Mesendoderm (in vitro differentiated cells): ENCODE data around the gene SLC35G3. TPM values are rescaled to one million over a fixed set of nuclear protein-coding genes. Genes with fewer than 3 reads are reported as not detected.
A peak's percentile ranks its signal among the peaks of the same experiment; 100 is the strongest.
"Not testable (repeated sequence)": the region's sequence is repeated elsewhere in the genome, so short reads cannot be mapped to it uniquely, and the experiment has no call there.

Experiments
- DNase-seq: peaks from one replicate; pipeline ENCODE4 v3.0.0; 2013
- H2AK5ac ChIP-seq: 2 replicates; pipeline ENCODE4 v1.6.1; 2013; ENCODE audit warnings: low read length, inconsistent platforms
- H2BK120ac ChIP-seq: 2 replicates; pipeline ENCODE4 v1.6.1; 2013; ENCODE audit warnings: low read depth, mild to moderate bottlenecking, low read length, moderate library complexity, mixed read lengths
- H2BK15ac ChIP-seq: replicated peaks from 2 replicates; pipeline ENCODE4 v1.6.1; 2013; ENCODE audit warnings: low read depth, mild to moderate bottlenecking, moderate library complexity
- H2BK5ac ChIP-seq: 2 replicates; pipeline ENCODE4 v1.6.1; 2013; ENCODE audit warnings: low read length, inconsistent platforms
- H3K18ac ChIP-seq: 2 replicates; pipeline ENCODE4 v1.6.1; 2013; ENCODE audit warnings: mild to moderate bottlenecking, low read length, mixed read lengths
- H3K23ac ChIP-seq: one replicate; pipeline ENCODE4 v1.6.1; 2013; ENCODE audit warnings: low read length
- H3K27ac ChIP-seq: 2 replicates; pipeline ENCODE4 v1.5.1; 2013; ENCODE audit warnings: low read depth, mild to moderate bottlenecking, inconsistent platforms, low read length, moderate library complexity
- H3K27me3 ChIP-seq: 2 replicates; pipeline ENCODE4 v1.6.1; 2013; ENCODE audit warnings: low read length, control low read depth, mild to moderate bottlenecking, inconsistent platforms; ENCODE audit not compliant: insufficient read depth, poor library complexity
- H3K36me3 ChIP-seq: 2 replicates; pipeline ENCODE4 v1.6.1; 2013; ENCODE audit warnings: low read length, inconsistent platforms; ENCODE audit not compliant: control insufficient read depth, insufficient read depth
- H3K4ac ChIP-seq: one replicate; pipeline ENCODE4 v1.6.1; 2013; ENCODE audit warnings: low read depth, mild to moderate bottlenecking, low read length, moderate library complexity
- H3K4me1 ChIP-seq: 2 replicates; pipeline ENCODE4 v1.6.1; 2013; ENCODE audit warnings: low read depth, low read length, inconsistent platforms; ENCODE audit not compliant: control insufficient read depth
- H3K4me2 ChIP-seq: 2 replicates; pipeline ENCODE4 v1.6.1; 2013; ENCODE audit warnings: low read length
- H3K4me3 ChIP-seq: 2 replicates; pipeline ENCODE4 v1.5.1; 2013; ENCODE audit warnings: mild to moderate bottlenecking, low read length
- H3K56ac ChIP-seq: one replicate; pipeline ENCODE4 v1.6.1; 2013; ENCODE audit warnings: low read length
- H3K79me1 ChIP-seq: 2 replicates; pipeline ENCODE4 v1.6.1; 2013; ENCODE audit warnings: low read length, inconsistent platforms
- H3K79me2 ChIP-seq: 2 replicates; pipeline ENCODE4 v1.6.1; 2013; ENCODE audit warnings: mild to moderate bottlenecking, low read length; ENCODE audit not compliant: control insufficient read depth, insufficient read depth
- H3K9ac ChIP-seq: 2 replicates; pipeline ENCODE4 v1.6.1; 2013; ENCODE audit warnings: low read length, inconsistent platforms
- H4K5ac ChIP-seq: one replicate; pipeline ENCODE4 v1.6.1; 2013; ENCODE audit warnings: low read length
- H4K8ac ChIP-seq: one replicate; pipeline ENCODE4 v1.6.1; 2013; ENCODE audit warnings: low read depth, mild to moderate bottlenecking, control low read depth, low read length, moderate library complexity
- WGBS: extraction: QIAGEN DNeasy Blood & Tissue Kit; methylation state at CpG from one replicate; pipeline ENCODE4 v1.1.7; 2013; ENCODE audit warnings: low lambda C conversion rate, missing lambda C conversion rate; ENCODE audit not compliant: insufficient coverage; ENCODE audit errors: extremely low coverage; 5-methylcytosine and 5-hydroxymethylcytosine counted together
- polyA plus RNA-seq, 2 experiments: library from polyadenylated mRNA; stranded (reverse); fragments of 200-250 nt; gene quantifications; one replicate each; pipeline ENCODE4 v1.2.3, GENCODE V29; 2013

Gene SLC35G3
- not detected for polyA plus RNA-seq (2013, experiment 1 of 2)
- polyA plus RNA-seq (2013, experiment 2 of 2): not detected

GRCh38 chr17:35194001-35194400, at the start of gene SLC35G3:
TSS of gene SLC35G3 (minus strand) at chr17:35194393. CDS start at chr17:35194307, 86 bp downstream.
- not testable (repeated sequence) for H3K4me3 ChIP-seq

DNA sequence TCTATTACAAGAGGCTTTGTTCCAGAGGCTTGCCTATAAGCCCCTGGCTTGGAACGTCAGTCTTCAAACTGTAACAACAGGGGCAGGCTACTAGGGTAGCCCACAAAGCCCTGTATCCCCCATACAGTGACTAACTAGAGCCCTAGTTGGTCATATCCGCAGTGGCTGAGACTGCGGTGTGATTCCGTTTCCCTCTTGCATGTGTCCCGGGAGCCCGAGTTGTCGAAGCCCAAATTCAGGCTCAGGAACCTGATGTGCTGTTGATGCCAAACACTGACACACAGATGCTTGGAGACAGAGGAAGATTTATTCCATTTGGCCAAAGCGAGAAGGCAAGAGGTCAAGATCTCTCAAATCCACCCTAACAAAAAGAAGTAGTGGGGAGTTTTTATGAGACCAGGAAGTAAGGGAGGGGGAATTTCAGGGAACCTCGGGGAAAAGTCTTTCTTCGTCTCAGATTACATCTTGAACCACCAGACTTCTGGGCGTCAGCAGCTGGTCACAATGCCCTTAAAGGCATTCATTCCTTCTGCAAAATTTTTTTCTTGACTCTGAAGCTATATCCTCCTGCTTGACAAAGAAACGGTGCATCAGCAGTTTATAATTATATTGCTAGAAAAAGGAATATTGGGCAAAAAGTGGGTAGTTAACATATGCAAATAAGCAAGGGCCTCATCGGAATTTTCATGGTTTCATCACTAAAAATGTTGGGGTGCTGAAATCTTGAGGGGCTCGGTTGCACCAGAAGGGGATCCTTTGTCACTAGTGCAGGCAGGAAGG, 49.6 kb upstream of the SLC35G3 start:
- peak; percentile 58 for DNase-seq
- Histone ChIP-seq H3K4me1 (no peaks in the 10 kb centered on the region), H3K79me2 (no peaks in the 10 kb centered on the region), H2BK5ac (peak overlapping the region; percentile 47), H3K4me2 (peak overlapping the region; percentile 99), H3K18ac (peak overlapping the region; percentile 77), H4K8ac (no peak overlapping the region), H2BK120ac (peak overlapping the region; percentile 47), H4K5ac (peak overlapping the region; percentile 30), H3K79me1 (peaks cover 2% of the 10 kb centered on the region), H3K23ac (peak overlapping the region; percentile 15), H2BK15ac (no peak overlapping the region), H3K27ac (peak overlapping the region; percentile 58), H3K56ac (peak overlapping the region; percentile 93), H3K4ac (no peak overlapping the region), H3K9ac (peak overlapping the region; percentile 94), H3K27me3 (no peaks in the 10 kb centered on the region), H3K4me3 (peak overlapping the region; percentile 87), H2AK5ac (peak overlapping the region; percentile 62), H3K36me3 (no peaks in the 10 kb centered on the region)
- no CpG with 5 or more reads among the region's 14 CpGs for WGBS

More at GRCh38 chr17:35194001-35194400, at the start of gene SLC35G3:
- not testable (repeated sequence) for H3K36me3 ChIP-seq, H3K4me1 ChIP-seq, H2BK120ac ChIP-seq, H3K79me1 ChIP-seq, H3K4ac ChIP-seq, H4K8ac ChIP-seq, H3K9ac ChIP-seq, H3K27me3 ChIP-seq, H3K56ac ChIP-seq, H2AK5ac ChIP-seq, H3K27ac ChIP-seq, H3K18ac ChIP-seq, H3K79me2 ChIP-seq, H2BK5ac ChIP-seq, H3K23ac ChIP-seq, H3K4me2 ChIP-seq, H2BK15ac ChIP-seq, DNase-seq, H4K5ac ChIP-seq
- WGBS: no CpG with 5 or more reads among the region's 12 CpGs

GRCh38 chr17:35242805-35243560, 48.8 kb upstream of the SLC35G3 start, which contains the start of gene SLFN5:
TSS of gene SLFN5 (plus strand) at chr17:35243072. CDS start at chr17:35258691, 15,619 bp downstream.
- Histone ChIP-seq H3K23ac (peak within 1 kb of the TSS; percentile 15), H3K18ac (peak within 1 kb of the TSS; percentile 35), H2BK120ac (no peak within 1 kb of the TSS), H3K27ac (peak within 1 kb of the TSS; percentile 82), H4K5ac (peak within 1 kb of the TSS; percentile 30), H3K27me3 (no peaks in the 10 kb centered on the region), H2BK5ac (peak within 1 kb of the TSS; percentile 47), H4K8ac (no peak within 1 kb of the TSS), H3K4me3 (peak within 1 kb of the TSS; percentile 87), H3K9ac (peak within 1 kb of the TSS; percentile 94), H2BK15ac (no peak within 1 kb of the TSS), H2AK5ac (peak within 1 kb of the TSS; percentile 62), H3K79me1 (peaks cover 2% of the 10 kb centered on the region), H3K36me3 (no peaks in the 10 kb centered on the region), H3K4ac (no peak within 1 kb of the TSS), H3K79me2 (no peaks in the 10 kb centered on the region), H3K4me2 (peak within 1 kb of the TSS; percentile 99), H3K4me1 (no peaks in the 10 kb centered on the region), H3K56ac (peak within 1 kb of the TSS; percentile 93)
- peak; percentile 94 for DNase-seq
- no CpG with 5 or more reads among the region's 44 CpGs for WGBS

GRCh38 chr17:35242158-35242804, 48.1 kb upstream of the SLC35G3 start:
- H3K4ac ChIP-seq: no peak overlapping the region
- no CpG with 5 or more reads among the region's 43 CpGs for WGBS

DNA sequence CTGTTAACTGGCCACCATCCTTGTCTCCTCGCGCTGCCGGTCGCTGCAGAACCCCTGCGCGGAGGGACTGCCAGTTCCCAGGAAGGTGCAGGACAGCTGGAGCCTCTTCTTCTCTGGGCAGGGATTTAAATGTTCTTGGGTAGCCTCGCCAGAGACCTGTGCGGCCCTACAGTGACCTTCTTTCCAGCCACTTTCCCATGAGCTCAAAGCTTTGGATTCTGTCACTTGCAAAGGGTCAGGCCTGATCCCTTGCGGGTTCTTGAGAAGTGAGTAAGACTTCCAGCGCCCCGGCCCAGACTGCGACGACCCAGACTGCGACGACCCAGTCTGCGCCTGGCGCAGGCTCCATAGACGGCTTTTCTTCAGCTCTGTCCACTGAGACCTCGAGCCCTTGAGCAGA, 47.3 kb upstream of the SLC35G3 start:
- Histone ChIP-seq H3K4ac (no peak overlapping the region), H3K9ac (peak overlapping the region; percentile 46), H3K4me2 (no peak overlapping the region), H3K27ac (no peak overlapping the region), H3K27me3 (no peaks in the 10 kb centered on the region), H3K18ac (no peak overlapping the region), H3K36me3 (no peaks in the 10 kb centered on the region), H3K79me1 (peaks cover 2% of the 10 kb centered on the region), H2BK5ac (no peak overlapping the region), H3K56ac (peak overlapping the region; percentile 83), H4K5ac (no peak overlapping the region), H3K4me3 (no peak overlapping the region), H3K4me1 (no peaks in the 10 kb centered on the region), H2AK5ac (no peak overlapping the region), H4K8ac (no peak overlapping the region), H3K23ac (no peak overlapping the region), H2BK15ac (no peak overlapping the region), H3K79me2 (no peaks in the 10 kb centered on the region), H2BK120ac (no peak overlapping the region)
- DNase-seq: peak; percentile 10
- no CpG with 5 or more reads among the region's 19 CpGs for WGBS

More at GRCh38 chr17:35242158-35242804, 48.1 kb upstream of the SLC35G3 start:
- Histone ChIP-seq H3K56ac (peak overlapping the region; percentile 83), H2BK15ac (no peak overlapping the region), H2BK5ac (no peak overlapping the region), H3K27me3 (no peaks in the 10 kb centered on the region), H2BK120ac (no peak overlapping the region), H3K79me2 (no peaks in the 10 kb centered on the region), H3K36me3 (no peaks in the 10 kb centered on the region), H3K18ac (peak overlapping the region; percentile 28), H3K27ac (no peak overlapping the region), H3K79me1 (peaks cover 2% of the 10 kb centered on the region), H3K9ac (peak overlapping the region; percentile 46), H3K4me3 (peak overlapping the region; percentile 63), H3K4me1 (no peaks in the 10 kb centered on the region), H3K4me2 (peak overlapping the region; percentile 73), H2AK5ac (no peak overlapping the region), H3K23ac (no peak overlapping the region), H4K5ac (no peak overlapping the region), H4K8ac (no peak overlapping the region)
- peak; percentile 93 for DNase-seq
